Endothelial cell (in vitro differentiated cells): ENCODE results near the gene ITGB2. TPM values are rescaled to one million over a fixed set of nuclear protein-coding genes. Genes with fewer than 3 reads are reported as not detected.

Experiments used
- DNase-seq: peaks from one replicate; pipeline ENCODE4 v3.0.0; 2021; ENCODE audit warnings: low spot score
- H3K27ac Mint-ChIP-seq: one replicate; pipeline ENCODE4 v1.8.0; 2021; ENCODE audit warnings: mixed read lengths, inconsistent platforms; ENCODE audit not compliant: unreplicated experiment
- H3K27me3 Mint-ChIP-seq: one replicate; pipeline ENCODE4 v1.8.0; 2021; ENCODE audit warnings: mild to moderate bottlenecking, moderate library complexity, mixed read lengths, inconsistent platforms; ENCODE audit not compliant: unreplicated experiment
- H3K36me3 Mint-ChIP-seq: one replicate; pipeline ENCODE4 v1.8.0; 2021; ENCODE audit warnings: mild to moderate bottlenecking, low read depth, mixed read lengths, inconsistent platforms; ENCODE audit not compliant: unreplicated experiment
- H3K4me1 Mint-ChIP-seq: one replicate; pipeline ENCODE4 v1.8.0; 2021; ENCODE audit warnings: mild to moderate bottlenecking, mixed read lengths, inconsistent platforms; ENCODE audit not compliant: unreplicated experiment
- H3K4me3 Mint-ChIP-seq: one replicate; pipeline ENCODE4 v1.8.0; 2021; ENCODE audit warnings: mild to moderate bottlenecking, mixed read lengths, inconsistent platforms; ENCODE audit not compliant: unreplicated experiment
- H3K9me3 Mint-ChIP-seq: one replicate; pipeline ENCODE4 v1.8.0; 2021; ENCODE audit warnings: mixed read lengths, inconsistent platforms; ENCODE audit not compliant: unreplicated experiment
- CTCF ChIP-seq: fragments of 200-600 bp; sonication (generic); IDR thresholded peaks from one replicate; pipeline ENCODE4 v1.5.0; 2021; ENCODE audit warnings: antibody characterized with exemption; ENCODE audit not compliant: unreplicated experiment
- total RNA-seq: library from RNA; stranded (reverse); fragmentation: NEBNext Ultra II Directional; extraction: Animal tissue kit (Norgen Biotek cat#: 25700); gene quantifications from one replicate; pipeline ENCODE4 v1.2.1, GENCODE V29; 2021; ENCODE audit not compliant: unreplicated experiment

Gene ITGB2
- total RNA-seq, 1 donor from 2014 or later, result 21.3 TPM

- no peak for DNase-seq
- Mint-ChIP-seq H3K27me3 (peaks cover 12% of the 10 kb centered on the region), H3K36me3 (peaks cover 6% of the 10 kb centered on the region), H3K4me3 (no peak overlapping the region), H3K4me1 (no peaks in the 10 kb centered on the region), H3K27ac (no peak overlapping the region), H3K9me3 (no peaks in the 10 kb centered on the region)
- no peak for TF ChIP-seq CTCF
Measured at GRCh38 chr21:44908908-44909307, 11.8 kb downstream of the ITGB2 start.

GRCh38 chr21:44907966-44908895 is 12.5 kb downstream of the ITGB2 start:
- TF ChIP-seq CTCF, result no peak
- no peak overlapping the region for H3K4me3 Mint-ChIP-seq
- H3K27ac Mint-ChIP-seq, result no peak overlapping the region
- DNase-seq, result no peak
- peaks cover 6% of the 10 kb centered on the region for H3K36me3 Mint-ChIP-seq
- peaks cover 12% of the 10 kb centered on the region for H3K27me3 Mint-ChIP-seq
- H3K4me1 Mint-ChIP-seq, result no peaks in the 10 kb centered on the region
- no peaks in the 10 kb centered on the region for H3K9me3 Mint-ChIP-seq

- H3K36me3 Mint-ChIP-seq, result peaks cover 10% of the 10 kb centered on the region
- H3K4me1 Mint-ChIP-seq, result peaks cover 2% of the 10 kb centered on the region
- peaks cover 12% of the 10 kb centered on the region for H3K27me3 Mint-ChIP-seq
- no peak overlapping the region for H3K27ac Mint-ChIP-seq
- TF ChIP-seq CTCF, result no peak
- H3K9me3 Mint-ChIP-seq, result no peaks in the 10 kb centered on the region
- DNase-seq, result no peak
- H3K4me3 Mint-ChIP-seq, result no peak overlapping the region
Measured at GRCh38 chr21:44907225-44907965, 13.3 kb downstream of the ITGB2 start.

GRCh38 chr21:44905728-44906090 is 15.0 kb downstream of the ITGB2 start:
- no peak for DNase-seq
- H3K4me3 Mint-ChIP-seq, result no peak overlapping the region
- H3K36me3 Mint-ChIP-seq, result peaks cover 10% of the 10 kb centered on the region
- H3K9me3 Mint-ChIP-seq, result no peaks in the 10 kb centered on the region
- TF ChIP-seq CTCF, result no peak
- H3K4me1 Mint-ChIP-seq, result peaks cover 2% of the 10 kb centered on the region
- H3K27ac Mint-ChIP-seq, result no peak overlapping the region
- peaks cover 12% of the 10 kb centered on the region for H3K27me3 Mint-ChIP-seq
